Measurements from ENCODE around the gene ADGRE3. TPM values are rescaled to one million over a fixed set of nuclear protein-coding genes. Genes with fewer than 3 reads are reported as not detected.

ADGRE3 gene
- polyA plus RNA-seq, 4 donors = 0.03 to 0.77 (median 0.54) TPM; not detected in 1

DNA sequence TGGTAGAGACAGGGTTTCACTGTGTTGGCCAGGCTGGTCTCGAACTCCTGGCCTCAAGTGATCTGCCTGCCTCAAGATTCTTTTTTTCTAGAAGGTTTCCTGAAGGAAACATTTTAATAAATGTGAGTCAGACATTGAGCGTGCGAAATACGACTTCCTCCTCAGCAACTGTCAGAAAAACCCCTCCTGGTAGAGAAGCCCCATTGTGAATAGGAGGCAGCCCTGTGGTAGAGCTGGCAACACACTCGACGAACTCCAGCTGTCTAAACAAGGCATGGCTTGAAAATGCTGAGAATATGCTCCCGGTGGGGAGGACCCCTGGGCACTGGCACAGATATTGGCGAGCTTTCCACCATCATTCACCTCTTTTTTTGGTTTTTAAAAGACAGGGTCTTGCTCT is 25.0 kb upstream of the ADGRE3 start:
- WGBS, 3 donors = 86 to 97% (median 94%) methylated on average over 8 of the region's 8 CpGs
- H3K9me3 ChIP-seq (ENCODE audit: control insufficient read depth in 2 of 2, insufficient read depth in 1 of 2, low read depth in 1 of 2, low read length in 1 of 2) = no peaks in the 10 kb centered on the region
- no peak for DNase-seq
- no peak for FAIRE-seq
- H3K27ac ChIP-seq (ENCODE audit: low read depth in 1 of 3, low read length in 2 of 3) = no peak overlapping the region
- H3K36me3 ChIP-seq (ENCODE audit: control insufficient read depth in 3 of 3, insufficient read depth in 2 of 3, low read depth in 1 of 3, low read length in 3 of 3) = peaks cover 17 to 68% (median 38%) of the 10 kb centered on the region in 3 donors
- H3K4me1 ChIP-seq (ENCODE audit: control insufficient read depth in 3 of 3, insufficient read depth in 2 of 3, low read depth in 1 of 3, low read length in 2 of 3) = no peaks in the 10 kb centered on the region
- no peaks in the 10 kb centered on the region for H3K27me3 ChIP-seq (ENCODE audit: control insufficient read depth in 3 of 3, insufficient read depth in 3 of 3, low read length in 3 of 3)
- H3K4me3 ChIP-seq (ENCODE audit: low read depth in 1 of 3, low read length in 3 of 3) = no peak overlapping the region

DNA sequence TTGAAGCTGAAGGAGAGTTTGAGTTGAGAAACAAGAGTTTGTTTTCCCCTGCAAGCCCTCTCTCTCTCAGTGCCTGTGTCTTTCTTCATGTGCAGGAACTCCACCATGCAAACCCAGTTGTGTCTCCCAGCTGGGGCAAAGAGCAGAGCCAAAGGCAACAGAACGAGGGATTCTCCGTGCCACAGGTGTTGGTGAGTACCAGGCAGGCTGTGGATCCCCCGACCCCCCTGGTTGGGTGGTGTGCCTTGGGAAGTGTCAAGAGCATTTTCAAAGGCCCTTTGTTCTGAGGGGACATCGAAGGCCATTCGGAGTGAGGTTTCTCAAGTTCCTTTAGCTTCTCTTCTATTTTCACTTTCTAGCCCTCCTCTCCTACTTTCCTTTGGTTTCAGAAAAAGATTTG is 20.8 kb upstream of the ADGRE3 start:
- no peaks in the 10 kb centered on the region for H3K27me3 ChIP-seq (ENCODE audit: control insufficient read depth in 3 of 3, insufficient read depth in 3 of 3, low read length in 3 of 3)
- DNase-seq (no peak), FAIRE-seq (no peak)
- no peaks in the 10 kb centered on the region for H3K9me3 ChIP-seq (ENCODE audit: control insufficient read depth in 2 of 2, insufficient read depth in 1 of 2, low read depth in 1 of 2, low read length in 1 of 2)
- no peak overlapping the region for H3K4me3 ChIP-seq (ENCODE audit: low read depth in 1 of 3, low read length in 3 of 3)
- WGBS, 3 donors = 90 to 91% (median 91%) methylated on average over 5 of the region's 5 CpGs
- no peaks in the 10 kb centered on the region for H3K4me1 ChIP-seq (ENCODE audit: control insufficient read depth in 3 of 3, insufficient read depth in 2 of 3, low read depth in 1 of 3, low read length in 2 of 3)
- no peak overlapping the region for H3K27ac ChIP-seq (ENCODE audit: low read depth in 1 of 3, low read length in 2 of 3)
- peaks cover 10 to 40% (median 15%) of the 10 kb centered on the region in 3 donors for H3K36me3 ChIP-seq (ENCODE audit: control insufficient read depth in 3 of 3, insufficient read depth in 2 of 3, low read depth in 1 of 3, low read length in 3 of 3)

GRCh38 chr19:14694641-14695266 is 20.1 kb upstream of the ADGRE3 start:
- Histone ChIP-seq H3K9me3 (ENCODE audit: control insufficient read depth in 2 of 2, insufficient read depth in 1 of 2, low read depth in 1 of 2, low read length in 1 of 2) (no peaks in the 10 kb centered on the region), H3K36me3 (ENCODE audit: control insufficient read depth in 3 of 3, insufficient read depth in 2 of 3, low read depth in 1 of 3, low read length in 3 of 3) (peaks cover 6 to 34% (median 9%) of the 10 kb centered on the region in 3 donors), H3K4me1 (ENCODE audit: control insufficient read depth in 3 of 3, insufficient read depth in 2 of 3, low read depth in 1 of 3, low read length in 2 of 3) (no peaks in the 10 kb centered on the region), H3K4me3 (ENCODE audit: low read depth in 1 of 3, low read length in 3 of 3) (no peak overlapping the region), H3K27ac (ENCODE audit: low read depth in 1 of 3, low read length in 2 of 3) (no peak overlapping the region), H3K27me3 (ENCODE audit: control insufficient read depth in 3 of 3, insufficient read depth in 3 of 3, low read length in 3 of 3) (no peaks in the 10 kb centered on the region)
- WGBS, 3 donors = 77 to 89% (median 88%) methylated on average over 13 of the region's 13 CpGs
- FAIRE-seq = no peak
- no peak for DNase-seq

- FAIRE-seq (no peak), DNase-seq (peak; percentile 91 to 97)
- WGBS, 3 donors = 1% methylated on average over 55 to 66 of the region's 66 CpGs
Observed at GRCh38 chr19:14689598-14690503, 15.2 kb upstream of the ADGRE3 start, which contains the start of gene ZNF333. ZNF333 (plus strand) TSS chr19:14690048; CDS start chr19:14693492, 3,444 bp downstream.

GRCh38 chr19:14686411-14686810 is 11.8 kb upstream of the ADGRE3 start:
- DNase-seq = peak; percentile 11 to 26

More at GRCh38 chr19:14689598-14690503, 15.2 kb upstream of the ADGRE3 start, which contains the start of gene ZNF333:
- H3K4me1 ChIP-seq (ENCODE audit: control insufficient read depth in 3 of 3, insufficient read depth in 2 of 3, low read depth in 1 of 3, low read length in 2 of 3) = no peaks in the 10 kb centered on the region
- H3K27ac ChIP-seq (ENCODE audit: low read depth in 1 of 3, low read length in 2 of 3) = peak within 1 kb of the TSS; percentile 95 to 100 (median 97)
- peaks cover 0 to 6% (median 0%) of the 10 kb centered on the region in 3 donors for H3K36me3 ChIP-seq (ENCODE audit: control insufficient read depth in 3 of 3, insufficient read depth in 2 of 3, low read depth in 1 of 3, low read length in 3 of 3)
- H3K4me3 ChIP-seq (ENCODE audit: low read depth in 1 of 3, low read length in 3 of 3) = peak within 1 kb of the TSS; percentile 71 to 90 (median 79)
- no peaks in the 10 kb centered on the region for H3K27me3 ChIP-seq (ENCODE audit: control insufficient read depth in 3 of 3, insufficient read depth in 3 of 3, low read length in 3 of 3)
- no peaks in the 10 kb centered on the region for H3K9me3 ChIP-seq (ENCODE audit: control insufficient read depth in 2 of 2, insufficient read depth in 1 of 2, low read depth in 1 of 2, low read length in 1 of 2)

DNA sequence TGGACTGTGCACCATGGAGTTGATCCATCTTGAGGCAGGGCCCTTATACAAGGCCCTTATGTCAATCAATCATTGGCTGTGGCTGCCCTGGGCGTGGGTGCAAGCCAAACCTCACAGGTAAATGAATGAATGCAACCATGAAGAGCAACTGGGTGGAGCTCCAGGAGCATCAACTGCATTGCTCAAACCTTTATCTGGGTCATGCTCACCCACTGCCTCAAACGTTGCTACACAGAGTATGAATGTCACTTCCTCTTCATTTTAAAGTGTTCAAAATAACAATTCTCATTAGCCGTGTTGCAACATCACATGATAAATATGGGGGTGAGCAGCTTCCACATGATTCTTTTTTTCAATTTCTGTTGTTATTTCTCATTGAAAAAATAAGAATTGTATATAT is 8.8 kb upstream of the ADGRE3 start:
- H3K4me1 ChIP-seq (ENCODE audit: control insufficient read depth in 3 of 3, insufficient read depth in 2 of 3, low read depth in 1 of 3, low read length in 2 of 3) = no peaks in the 10 kb centered on the region
- H3K4me3 ChIP-seq (ENCODE audit: low read depth in 1 of 3, low read length in 3 of 3) = no peak overlapping the region
- no peak overlapping the region for H3K27ac ChIP-seq (ENCODE audit: low read depth in 1 of 3, low read length in 2 of 3)
- FAIRE-seq = no peak
- WGBS, 3 donors = 19 to 32% (median 29%) methylated on average over 3 of the region's 3 CpGs
- no peaks in the 10 kb centered on the region for H3K9me3 ChIP-seq (ENCODE audit: control insufficient read depth in 2 of 2, insufficient read depth in 1 of 2, low read depth in 1 of 2, low read length in 1 of 2)
- H3K36me3 ChIP-seq (ENCODE audit: control insufficient read depth in 3 of 3, insufficient read depth in 2 of 3, low read depth in 1 of 3, low read length in 3 of 3) = no peaks in the 10 kb centered on the region
- H3K27me3 ChIP-seq (ENCODE audit: control insufficient read depth in 3 of 3, insufficient read depth in 3 of 3, low read length in 3 of 3) = no peaks in the 10 kb centered on the region
- DNase-seq = no peak

More at GRCh38 chr19:14686411-14686810, 11.8 kb upstream of the ADGRE3 start:
- WGBS, 3 donors = 13 to 34% (median 26%) methylated on average over 3 of the region's 3 CpGs
- Histone ChIP-seq H3K9me3 (ENCODE audit: control insufficient read depth in 2 of 2, insufficient read depth in 1 of 2, low read depth in 1 of 2, low read length in 1 of 2) (no peaks in the 10 kb centered on the region), H3K4me3 (ENCODE audit: low read depth in 1 of 3, low read length in 3 of 3) (no peak overlapping the region), H3K27ac (ENCODE audit: low read depth in 1 of 3, low read length in 2 of 3) (no peak overlapping the region), H3K36me3 (ENCODE audit: control insufficient read depth in 3 of 3, insufficient read depth in 2 of 3, low read depth in 1 of 3, low read length in 3 of 3) (no peaks in the 10 kb centered on the region), H3K4me1 (ENCODE audit: control insufficient read depth in 3 of 3, insufficient read depth in 2 of 3, low read depth in 1 of 3, low read length in 2 of 3) (no peaks in the 10 kb centered on the region), H3K27me3 (ENCODE audit: control insufficient read depth in 3 of 3, insufficient read depth in 3 of 3, low read length in 3 of 3) (no peaks in the 10 kb centered on the region)
- FAIRE-seq = no peak

- DNase-seq = no peak
- no peak for FAIRE-seq
- Histone ChIP-seq H3K9me3 (ENCODE audit: control insufficient read depth in 2 of 2, insufficient read depth in 1 of 2, low read depth in 1 of 2, low read length in 1 of 2) (no peaks in the 10 kb centered on the region), H3K4me3 (ENCODE audit: low read depth in 1 of 3, low read length in 3 of 3) (no peak overlapping the region), H3K4me1 (ENCODE audit: control insufficient read depth in 3 of 3, insufficient read depth in 2 of 3, low read depth in 1 of 3, low read length in 2 of 3) (no peaks in the 10 kb centered on the region), H3K27me3 (ENCODE audit: control insufficient read depth in 3 of 3, insufficient read depth in 3 of 3, low read length in 3 of 3) (no peaks in the 10 kb centered on the region), H3K27ac (ENCODE audit: low read depth in 1 of 3, low read length in 2 of 3) (no peak overlapping the region), H3K36me3 (ENCODE audit: control insufficient read depth in 3 of 3, insufficient read depth in 2 of 3, low read depth in 1 of 3, low read length in 3 of 3) (no peaks in the 10 kb centered on the region)
- 81 to 95% (median 90%) methylated on average over 2 of the region's 2 CpGs for WGBS, 3 donors
Observed at GRCh38 chr19:14682084-14682483, 7.4 kb upstream of the ADGRE3 start.

DNA sequence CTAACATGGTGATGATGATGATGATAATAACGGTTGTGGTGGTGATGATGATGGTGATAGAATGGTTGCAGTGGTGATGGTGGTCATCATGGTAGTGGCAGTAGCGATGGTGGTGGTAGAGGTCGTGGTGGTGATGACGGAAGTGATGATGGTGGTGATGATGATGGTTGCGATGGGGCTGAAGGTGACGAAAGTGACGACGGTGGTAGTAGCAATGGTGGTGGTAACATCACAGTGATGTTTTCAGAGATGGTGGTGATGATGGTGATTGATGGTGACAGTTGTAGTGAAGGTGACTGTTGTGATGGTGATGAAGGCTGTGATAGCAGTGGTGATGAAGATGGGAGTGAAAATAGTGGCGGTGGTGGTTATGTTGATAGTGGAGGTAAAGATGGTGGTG is 3.6 kb upstream of the ADGRE3 start:
- FAIRE-seq = no peak
- Histone ChIP-seq H3K4me1 (ENCODE audit: control insufficient read depth in 3 of 3, insufficient read depth in 2 of 3, low read depth in 1 of 3, low read length in 2 of 3) (no peaks in the 10 kb centered on the region), H3K27ac (ENCODE audit: low read depth in 1 of 3, low read length in 2 of 3) (no peak overlapping the region), H3K27me3 (ENCODE audit: control insufficient read depth in 3 of 3, insufficient read depth in 3 of 3, low read length in 3 of 3) (no peaks in the 10 kb centered on the region), H3K9me3 (ENCODE audit: control insufficient read depth in 2 of 2, insufficient read depth in 1 of 2, low read depth in 1 of 2, low read length in 1 of 2) (no peaks in the 10 kb centered on the region), H3K4me3 (ENCODE audit: low read depth in 1 of 3, low read length in 3 of 3) (no peak overlapping the region), H3K36me3 (ENCODE audit: control insufficient read depth in 3 of 3, insufficient read depth in 2 of 3, low read depth in 1 of 3, low read length in 3 of 3) (no peaks in the 10 kb centered on the region)
- no peak for DNase-seq
- 80 to 84% (median 80%) methylated on average over 9 of the region's 9 CpGs for WGBS, 3 donors

Measured in small intestine (tissue), 7 donors.